Liver (tissue), 9 donors: Measurements from ENCODE around the gene KDM2B. TPM values are rescaled to one million over a fixed set of nuclear protein-coding genes. Genes with fewer than 3 reads are reported as not detected.

ENCODE experiments used
- DNase-seq: peaks from one replicate; pipeline ENCODE4 v3.0.0-alpha.2; 2017; ENCODE audit warnings: low spot score
- H3K27ac ChIP-seq, 2 donors: one replicate each; pipeline ENCODE4 v1.7.0; 2013; ENCODE audit warnings: inconsistent platforms in 2 of 2, low read length in 2 of 2, control low read depth in 1 of 2, low read depth in 1 of 2, mild to moderate bottlenecking in 1 of 2
- H3K27me3 ChIP-seq, 4 donors: one replicate each; pipeline versions ENCODE4 v1.6.1 to v1.7.0; 2013; ENCODE audit warnings: low read length in 3 of 4, inconsistent platforms in 1 of 4, mild to moderate bottlenecking in 1 of 4, moderate library complexity in 1 of 4; ENCODE audit not compliant: control insufficient read depth in 4 of 4, insufficient read depth in 4 of 4
- H3K36me3 ChIP-seq, 4 donors: one replicate each; pipeline versions ENCODE4 v1.6.1 to v1.7.0; 2013; ENCODE audit warnings: low read length in 3 of 4, mild to moderate bottlenecking in 3 of 4, low read depth in 1 of 4, moderate library complexity in 1 of 4; ENCODE audit not compliant: control insufficient read depth in 4 of 4, insufficient read depth in 3 of 4
- H3K4me1 ChIP-seq, 4 donors: one replicate each; pipeline versions ENCODE4 v1.6.1 to v1.7.0; 2013; ENCODE audit warnings: low read length in 3 of 4, mild to moderate bottlenecking in 3 of 4, moderate library complexity in 1 of 4; ENCODE audit not compliant: control insufficient read depth in 4 of 4, insufficient read depth in 4 of 4
- H3K4me3 ChIP-seq, 3 donors: one replicate each; pipeline versions ENCODE4 v1.6.1 to v1.7.0; 2013; ENCODE audit warnings: low read length in 3 of 3, control low read depth in 1 of 3, low read depth in 1 of 3, mild to moderate bottlenecking in 1 of 3
- H3K9ac ChIP-seq, 2 donors: one replicate each; pipeline ENCODE4 v1.7.0; 2013; ENCODE audit warnings: low read length in 2 of 2, mild to moderate bottlenecking in 2 of 2, moderate library complexity in 2 of 2, control low read depth in 1 of 2, low read depth in 1 of 2
- H3K9me3 ChIP-seq, 4 donors: one replicate each; pipeline versions ENCODE4 v1.6.1 to v1.7.0; 2013; ENCODE audit warnings: low read length in 3 of 4; ENCODE audit not compliant: control insufficient read depth in 4 of 4
- ATF3 ChIP-seq: IDR thresholded peaks from 2 replicates; pipeline ENCODE4 v1.6.1; 2016; ENCODE audit warnings: antibody characterized with exemption
- CTCF ChIP-seq: fragments of 150-350 bp; IDR thresholded peaks from 2 replicates; pipeline ENCODE4 v1.5.1; 2017; ENCODE audit warnings: improper control_type of control experiment, low read depth, low read length; ENCODE audit not compliant: missing input control
- EGR1 ChIP-seq, 2 donors: IDR thresholded peaks; 2 replicates each; pipeline ENCODE4 v1.6.1; 2016 to 2018; ENCODE audit warnings: antibody characterized with exemption in 2 of 2, low read depth in 2 of 2
- FOXA1 ChIP-seq: IDR thresholded peaks from 2 replicates; pipeline ENCODE4 v1.6.1; 2016; ENCODE audit warnings: antibody characterized with exemption
- FOXA2 ChIP-seq: IDR thresholded peaks from 2 replicates; pipeline ENCODE4 v1.6.1; 2016; ENCODE audit warnings: antibody characterized with exemption
- GABPA ChIP-seq, 2 donors: IDR thresholded peaks in 1 of 2; conservative IDR thresholded peaks in 1 of 2; 2 replicates each; pipeline ENCODE4 v1.6.1; 2016; ENCODE audit warnings: antibody characterized with exemption in 2 of 2, mild to moderate bottlenecking in 1 of 2, moderate library complexity in 1 of 2
- HNF4A ChIP-seq, 2 donors: conservative IDR thresholded peaks; 2 replicates each; pipeline ENCODE4 v1.6.1; 2016; ENCODE audit warnings: antibody characterized with exemption in 2 of 2, mild to moderate bottlenecking in 2 of 2
- HNF4G ChIP-seq: IDR thresholded peaks from 2 replicates; pipeline ENCODE4 v1.6.1; 2016; ENCODE audit warnings: antibody characterized with exemption
- JUND ChIP-seq, 2 donors: IDR thresholded peaks; 2 replicates each; pipeline ENCODE4 v1.6.1; 2016; ENCODE audit warnings: antibody characterized with exemption in 2 of 2
- NR2F2 ChIP-seq: IDR thresholded peaks from 2 replicates; pipeline ENCODE4 v1.6.1; 2016; ENCODE audit warnings: antibody characterized with exemption
- RAD21 ChIP-seq, 2 donors: IDR thresholded peaks; 2 replicates each; pipeline ENCODE4 v1.6.1; 2016; ENCODE audit warnings: antibody characterized with exemption in 2 of 2, mild to moderate bottlenecking in 2 of 2
- REST ChIP-seq: IDR thresholded peaks from 2 replicates; pipeline ENCODE4 v1.6.1; 2016; ENCODE audit warnings: antibody characterized with exemption, mild to moderate bottlenecking
- RXRA ChIP-seq, 2 donors: IDR thresholded peaks; 2 replicates each; pipeline ENCODE4 v1.6.1; 2017 to 2018; ENCODE audit warnings: antibody characterized with exemption in 2 of 2, mild to moderate bottlenecking in 1 of 2
- SP1 ChIP-seq: IDR thresholded peaks from 2 replicates; pipeline ENCODE4 v1.6.1; 2018; ENCODE audit warnings: antibody characterized with exemption, mild to moderate bottlenecking
- TAF1 ChIP-seq: conservative IDR thresholded peaks from 2 replicates; pipeline ENCODE4 v1.6.1; 2016; ENCODE audit warnings: antibody characterized with exemption, mild to moderate bottlenecking
- YY1 ChIP-seq: IDR thresholded peaks from 2 replicates; pipeline ENCODE4 v1.6.1; 2016; ENCODE audit warnings: antibody characterized with exemption, mild to moderate bottlenecking
- ZBTB33 ChIP-seq: IDR thresholded peaks from 2 replicates; pipeline ENCODE4 v1.6.1; 2016; ENCODE audit warnings: antibody characterized with exemption
- WGBS: extraction: QIAGEN DNeasy Blood & Tissue Kit; methylation state at CpG from one replicate; pipeline ENCODE4 v1.1.7; 2013; 5-methylcytosine and 5-hydroxymethylcytosine counted together
- polyA plus RNA-seq, 2 donors: library from polyadenylated mRNA; stranded (reverse) in 1 of 2; unstranded in 1 of 2; fragments of 200-250 nt in 1 of 2; fragments of >200 nt in 1 of 2; fragmentation: Nextera tagmentation in 1 of 2; extraction: Ambion mirVana in 1 of 2; gene quantifications; one replicate each; pipeline versions ENCODE4 v1.2.1 to v1.2.3, GENCODE V29; 2013 to 2015
- total RNA-seq, 2 donors: library from RNA; depleted of rRNA; stranded (reverse); fragments of >200 nt; gene quantifications; one replicate each; pipeline ENCODE4 v1.2.3, GENCODE V29; 2014
- donor health status: healthy.
- donor health status: healthy.
- donor health status: healthy.
- donor health status: healthy.
- donor health status: healthy.

The KDM2B gene
- total and polyA plus RNA-seq, 4 donors, result 7.0 to 34.2 (median 10.6) TPM

- Histone ChIP-seq H3K9ac (no peak overlapping the region), H3K4me3 (no peak overlapping the region), H3K27me3 (no peaks in the 10 kb centered on the region), H3K9me3 (no peaks in the 10 kb centered on the region), H3K4me1 (peaks cover 2 to 20% (median 16%) of the 10 kb centered on the region in 4 donors), H3K27ac (no peak overlapping the region), H3K36me3 (peaks cover 0 to 3% (median 0%) of the 10 kb centered on the region in 4 donors)
- TF ChIP-seq FOXA2 (no peak), TAF1 (no peak), HNF4A (conservative IDR thresholded peaks at IDR 0.05) (no peak), HNF4G (no peak)
- 97% methylated on average over 5 of the region's 5 CpGs for WGBS
- DNase-seq, result no peak
Observed at GRCh38 chr12:121398355-121398754, 182.5 kb downstream of the KDM2B start.

- no peak overlapping the region for H3K4me3 ChIP-seq
- TF ChIP-seq ZBTB33, result no peak
- TF ChIP-seq ATF3, result no peak
- TF ChIP-seq REST, result no peak
- TF ChIP-seq JUND (IDR thresholded peaks at IDR 0.05), result no peak
- TF ChIP-seq FOXA1, result no peak
- TF ChIP-seq CTCF, result no peak
- no peak for TF ChIP-seq HNF4A (conservative IDR thresholded peaks at IDR 0.05)
- TF ChIP-seq RXRA (IDR thresholded peaks at IDR 0.05), result no peak
- no peak for TF ChIP-seq EGR1 (IDR thresholded peaks at IDR 0.05; ENCODE audit: low read depth in 2 of 2)
- no peak for TF ChIP-seq GABPA (IDR thresholded peaks at IDR 0.05 in 1 of 2, conservative IDR thresholded peaks at IDR 0.05 in 1 of 2)
- no peak for TF ChIP-seq RAD21 (IDR thresholded peaks at IDR 0.05)
- no peak for TF ChIP-seq YY1
- TF ChIP-seq SP1, result no peak
- TF ChIP-seq NR2F2, result no peak
- TF ChIP-seq TAF1, result no peak
- TF ChIP-seq HNF4G, result no peak
- no peaks in the 10 kb centered on the region for H3K27me3 ChIP-seq
- no peak overlapping the region for H3K9ac ChIP-seq
- no peaks in the 10 kb centered on the region for H3K36me3 ChIP-seq
- no peak for DNase-seq
- H3K27ac ChIP-seq, result no peak overlapping the region
- H3K4me1 ChIP-seq, result peaks cover 2 to 20% (median 16%) of the 10 kb centered on the region in 4 donors
- H3K9me3 ChIP-seq, result no peaks in the 10 kb centered on the region
- 97% methylated on average over 14 of the region's 14 CpGs for WGBS
Observed at GRCh38 chr12:121397521-121397920, 183.3 kb downstream of the KDM2B start.
